Left ventricle myocardium superior (tissue), 1 donor: ENCODE results near the gene MAZ. TPM values are rescaled to one million over a fixed set of nuclear protein-coding genes. Genes with fewer than 3 reads are reported as not detected.
"Not testable (repeated sequence)": the region's sequence is repeated elsewhere in the genome, so short reads cannot be mapped to it uniquely, and the experiment has no call there.

Experiments
- ATAC-seq: fragments of 200-7000 bp; cut with Tn5 transposase; one replicate; pipeline ENCODE4 v1.9.1; 2020; ENCODE audit warnings: mild to moderate bottlenecking, moderate library complexity
- DNase-seq: peaks from one replicate; pipeline ENCODE4 v3.0.0-alpha.2; 2020
- intact Hi-C: fragments of 100-400 bp; cut with micrococcal nuclease; formaldehyde crosslinking; loops from one replicate; pipeline ENCODE4 v1.11.0; 2022
- long read RNA-seq: library from polyadenylated mRNA; unstranded; transcript quantifications from one replicate; pipeline ENCODE4 v2.0.0, GENCODE V29; 2021
- total RNA-seq: library from RNA; stranded (reverse); fragmentation: NEBNext Ultra II Directional; extraction: Animal tissue kit (Norgen Biotek cat#: 25700); gene quantifications from one replicate; pipeline ENCODE4 v1.2.1, GENCODE V29; 2021
- donor health status: DM: no; HTN: yes; CAD: no; lungs with severe emphysema.

Gene MAZ
- total RNA-seq, result 101 TPM
- long read RNA-seq, transcript MAZ-201 (6 exons, 2,698 nt), result minor isoform, 23 of 137 reads
- long read RNA-seq, transcript MAZ-202 (5 exons, 2,532 nt), result major isoform, 42 of 137 reads
- long read RNA-seq, partial matches to known transcripts, result 55 of 137 reads
- long read RNA-seq, other reads (novel, unspliced or antisense), result 7 of 137 reads

DNA sequence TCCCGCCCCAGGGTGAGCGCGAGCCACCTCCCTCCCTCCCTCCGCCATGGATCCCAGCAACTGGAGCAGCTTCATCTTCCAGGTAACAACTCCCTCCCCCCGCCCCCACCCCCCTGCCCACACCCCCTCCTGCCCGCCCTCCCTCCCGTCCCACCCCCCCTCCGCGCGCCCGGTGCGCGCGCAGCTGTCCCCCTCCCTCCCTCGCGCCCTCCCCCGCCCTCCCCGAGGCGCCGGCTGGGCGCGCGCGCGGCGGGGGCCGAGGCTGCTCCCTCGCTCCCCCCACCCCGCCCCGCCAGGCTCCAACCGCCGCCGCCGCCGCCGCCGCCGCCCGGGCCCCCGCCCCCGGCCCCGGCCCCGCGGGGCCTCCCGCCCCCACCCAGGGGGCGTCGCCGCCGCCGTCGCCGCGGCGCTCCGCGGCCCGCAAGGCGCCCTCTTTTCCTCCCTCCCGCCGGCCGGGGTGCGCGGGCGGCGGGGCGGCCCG is at the start of gene MAZ:
Gene MAZ, plus strand, starts transcription at position 431 of the 481 bp plus-strand sequence. CDS start 173 bp downstream, outside the sequence.
- intact Hi-C loops, result no loop called here
- peak; percentile 0 for ATAC-seq
- DNase-seq, result no peak

DNA sequence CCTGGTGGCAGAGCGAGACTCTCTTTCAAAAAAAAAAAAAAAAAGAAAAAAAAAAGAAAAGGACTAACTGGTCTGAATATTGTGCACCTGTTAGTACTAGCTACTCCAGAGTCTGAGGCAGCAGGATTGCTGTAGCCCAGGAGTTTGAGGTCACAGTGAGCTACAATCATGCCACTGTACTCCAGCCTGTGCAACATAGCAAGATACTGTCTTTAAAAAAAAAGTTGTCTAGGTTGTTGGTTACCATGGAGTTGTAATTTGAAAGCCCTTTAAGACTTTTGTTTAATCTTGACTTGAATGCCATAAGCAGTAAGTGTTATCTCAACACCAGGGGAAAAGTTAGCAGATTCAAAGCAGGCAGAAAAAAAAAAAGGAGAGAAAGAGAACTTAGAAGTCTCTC is 49.7 kb upstream of the MAZ start:
- DNase-seq (no peak), ATAC-seq (no peak)
- intact Hi-C loops, result no loop called here

DNA sequence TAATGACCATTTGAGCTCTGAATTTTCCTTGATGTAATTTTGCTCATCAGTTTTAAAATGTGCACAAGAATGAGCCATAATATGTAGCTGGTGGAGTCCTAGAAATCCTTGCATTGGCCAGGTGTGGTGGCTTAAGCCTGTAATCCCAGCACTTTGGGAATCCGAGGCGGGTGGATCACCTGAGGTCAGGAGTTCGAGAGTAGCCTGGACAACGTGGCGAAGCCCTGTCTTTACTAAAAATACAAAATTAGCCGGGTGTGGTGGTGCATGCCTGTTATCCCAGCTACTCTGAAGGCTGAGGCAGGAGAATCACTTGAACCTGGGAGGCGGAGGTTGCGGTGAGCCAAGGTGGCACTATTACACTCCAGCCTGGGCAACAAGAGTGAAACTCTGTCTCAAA is 49.2 kb upstream of the MAZ start:
- ATAC-seq, intact Hi-C loops, DNase-seq: not testable (repeated sequence)

DNA sequence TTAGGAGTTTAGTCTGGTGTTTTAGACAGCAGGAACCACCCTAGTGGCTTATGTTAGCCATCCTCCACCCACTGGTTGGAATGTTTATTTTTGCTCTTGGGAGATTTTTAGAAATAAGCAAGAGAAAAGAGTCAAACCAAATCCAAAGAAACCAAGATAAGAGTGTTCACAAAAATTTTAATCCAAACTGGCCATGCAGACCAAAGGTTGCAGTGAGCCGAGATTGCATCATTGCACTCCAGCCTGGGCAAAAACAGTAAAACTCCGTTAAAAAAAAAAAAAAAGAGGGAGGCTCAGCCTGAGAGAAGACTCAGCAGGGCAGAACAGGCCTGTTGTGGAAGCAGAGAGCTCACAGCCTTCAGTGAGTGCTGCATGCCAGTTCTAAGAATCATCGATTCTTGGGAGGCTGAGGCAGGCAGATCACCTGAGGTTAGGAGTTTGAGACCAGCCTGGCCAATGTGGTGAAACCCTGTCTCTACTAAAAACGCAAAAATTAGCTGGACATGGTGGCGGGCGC is 48.3 kb upstream of the MAZ start:
- DNase-seq (no peak), ATAC-seq (peak; percentile 42)
- intact Hi-C loops, result no loop called here

DNA sequence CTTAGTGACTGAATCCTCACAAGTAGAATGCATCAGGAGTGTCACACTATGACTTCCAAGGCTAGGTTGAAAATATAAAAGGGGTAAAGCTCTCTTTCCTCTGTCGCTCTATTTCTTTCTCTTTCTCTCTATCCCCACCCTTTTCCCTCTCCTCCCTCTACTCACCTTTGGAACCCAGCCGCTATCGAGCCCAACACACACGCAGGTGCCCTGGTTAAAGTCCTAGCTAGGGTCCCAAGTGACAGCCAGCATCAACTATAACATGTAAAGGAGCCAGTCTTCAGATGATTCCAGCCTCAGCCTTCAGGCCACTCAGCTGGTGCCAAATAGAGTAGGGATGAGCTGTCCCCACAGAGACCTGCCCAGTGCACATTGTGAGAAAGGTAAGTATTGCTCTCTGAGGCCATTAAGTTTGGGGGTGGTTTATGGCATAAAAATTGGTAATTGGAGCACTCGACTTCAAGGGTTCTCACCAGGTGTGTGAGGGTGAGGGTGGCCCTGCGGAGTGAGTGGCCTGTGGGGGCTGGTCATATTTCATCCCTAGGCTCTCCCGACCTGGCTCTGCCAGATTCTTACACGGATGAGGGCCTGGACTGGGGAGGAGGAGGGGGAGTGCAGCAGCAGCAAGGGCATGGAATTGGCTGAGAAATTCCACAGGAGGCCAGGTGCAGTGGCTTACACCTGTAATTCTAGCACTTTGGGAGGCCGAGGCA is 45.6 kb upstream of the MAZ start:
- DNase-seq (no peak), ATAC-seq (no peak)
- intact Hi-C loops, result no loop called here

DNA sequence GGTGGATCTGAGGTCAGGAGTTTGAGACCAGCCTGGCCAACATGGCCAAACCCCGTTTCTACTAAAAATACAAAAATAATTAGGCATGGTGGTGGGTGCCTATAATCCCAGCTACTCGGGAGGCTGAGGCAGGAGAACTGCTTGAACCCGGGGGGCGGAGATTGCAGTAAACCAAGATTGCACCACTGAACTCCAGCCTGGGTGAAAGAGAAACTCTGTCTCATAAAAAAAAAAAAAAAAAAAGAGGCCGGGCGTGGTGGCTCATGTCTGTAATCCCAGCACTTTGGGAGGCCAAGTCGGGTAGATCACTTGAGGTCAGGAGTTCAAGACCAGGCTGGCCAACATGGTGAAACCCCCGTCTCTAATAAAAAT is 45.1 kb upstream of the MAZ start:
- ATAC-seq, DNase-seq, intact Hi-C loops: not testable (repeated sequence)

DNA sequence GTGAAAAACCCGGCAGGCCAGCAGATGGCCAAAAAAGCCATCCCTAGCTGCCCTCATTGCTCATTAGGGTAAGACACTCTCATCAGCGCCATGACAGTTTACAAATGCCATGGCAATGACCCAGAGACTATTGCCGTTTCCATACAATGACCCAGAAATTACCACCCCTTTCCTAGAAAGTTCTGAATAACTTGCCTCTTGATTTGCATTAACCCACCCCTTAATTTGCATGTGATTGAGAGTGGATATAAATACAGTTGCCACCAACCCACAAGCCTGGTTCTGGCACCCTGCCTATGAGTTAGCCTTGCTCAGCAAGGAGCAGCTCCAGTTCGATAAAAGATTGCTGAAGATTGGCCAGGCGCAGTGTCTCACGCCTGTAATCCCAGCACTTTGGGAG is 44.4 kb upstream of the MAZ start:
- ATAC-seq, result no peak
- intact Hi-C loops, result no loop called here
- DNase-seq, result no peak

DNA sequence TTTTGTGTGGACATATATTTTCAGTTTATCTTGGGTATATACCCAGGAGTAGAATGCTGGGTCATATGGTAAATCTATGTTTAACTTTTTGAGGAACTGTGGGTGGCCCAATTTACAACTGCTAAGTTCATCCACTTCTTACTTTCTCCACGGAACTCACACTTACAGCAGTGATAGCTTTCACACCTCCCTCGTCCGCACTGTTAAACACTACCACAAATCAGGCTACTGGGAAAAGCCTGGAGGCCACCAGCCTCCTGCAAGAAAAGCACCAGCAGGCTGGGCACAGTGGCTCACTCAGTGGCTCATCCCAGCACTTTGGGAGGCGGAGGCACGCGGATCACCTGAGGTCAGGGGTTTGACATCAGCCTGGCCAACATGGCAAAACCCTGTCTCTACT is 43.0 kb upstream of the MAZ start:
- intact Hi-C loops, result no loop called here
- ATAC-seq, result no peak
- DNase-seq, result no peak

DNA sequence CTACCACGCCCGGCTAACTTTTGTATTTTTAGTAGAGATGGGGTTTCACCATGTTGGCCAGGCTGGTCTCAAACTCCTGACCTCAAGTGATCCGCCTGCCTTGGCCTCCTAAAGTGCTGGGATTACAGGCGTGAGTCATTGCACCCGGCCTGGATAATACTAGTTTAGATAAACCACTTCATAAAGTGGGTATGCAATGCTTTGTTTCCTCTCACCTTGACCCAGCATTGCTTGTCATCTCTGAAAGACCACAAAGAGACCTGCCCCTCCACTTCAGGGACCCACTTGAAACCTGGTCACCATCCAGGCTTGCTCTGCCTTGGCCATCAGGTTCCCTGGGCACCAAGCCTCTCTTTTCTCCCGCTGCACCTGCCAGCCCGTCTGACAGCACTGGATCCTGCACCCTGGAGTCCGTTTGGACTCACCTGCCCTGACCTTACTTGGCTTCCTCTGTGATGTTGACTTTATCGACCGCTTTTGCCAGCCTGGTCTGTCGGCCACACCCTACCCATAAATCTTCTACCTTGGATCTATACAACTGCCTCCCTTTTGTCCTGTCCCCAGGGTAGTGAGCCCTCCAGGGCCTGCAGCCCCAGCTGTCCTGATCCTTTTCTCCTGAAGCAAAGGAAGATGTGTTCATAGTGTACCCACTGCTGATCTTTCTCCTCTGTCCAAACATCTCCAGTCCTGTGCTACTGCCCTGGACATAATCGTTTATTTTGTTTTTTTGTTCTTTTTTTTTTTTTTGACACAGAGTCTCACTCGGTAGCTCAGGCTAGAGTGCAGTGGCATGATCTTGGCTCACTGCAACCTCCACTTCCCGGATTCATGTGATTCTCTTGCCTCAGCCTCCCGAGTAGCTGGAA is 40.9 kb upstream of the MAZ start:
- ATAC-seq, result peak; percentile 75
- intact Hi-C loops, result no loop called here
- no peak for DNase-seq

DNA sequence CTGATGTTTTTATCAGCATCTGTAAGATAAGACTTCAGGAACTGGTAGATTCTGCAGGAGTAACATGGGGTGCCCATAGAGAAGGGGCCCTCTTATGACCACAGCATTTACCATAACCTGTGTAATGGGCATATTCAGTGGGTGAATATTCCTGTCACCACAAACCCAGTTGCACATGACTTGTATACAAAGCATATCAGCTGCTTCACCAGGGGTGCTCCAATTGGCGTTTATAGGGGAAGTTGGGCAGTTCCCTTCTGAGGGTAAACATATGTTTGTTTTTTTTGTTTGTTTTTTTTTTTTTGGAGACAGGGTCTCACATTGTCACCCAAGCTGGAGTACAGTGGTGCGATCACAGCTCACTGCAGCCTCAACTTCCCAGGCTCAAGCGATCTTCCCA is 39.8 kb upstream of the MAZ start:
- DNase-seq (no peak), ATAC-seq (no peak)
- intact Hi-C loops, result no loop called here

DNA sequence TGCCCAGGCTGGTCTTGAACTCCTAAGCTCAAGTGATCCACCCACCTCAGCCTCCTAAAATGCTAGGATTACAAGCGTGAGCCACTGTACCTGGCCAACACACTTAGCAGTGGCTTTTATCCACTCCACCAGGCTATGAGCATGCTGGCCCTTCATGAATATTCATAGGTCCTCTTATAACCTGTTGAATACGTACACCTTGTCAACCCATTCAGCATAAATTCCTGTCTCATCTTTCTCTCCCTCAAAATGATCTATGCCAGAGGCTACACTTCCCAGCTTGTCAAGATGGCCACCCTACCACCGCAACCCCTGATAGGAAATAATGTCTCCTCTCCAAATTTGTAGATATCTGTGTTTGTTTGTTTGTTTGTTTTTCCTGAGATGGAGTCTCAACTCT is 39.3 kb upstream of the MAZ start:
- DNase-seq (no peak), ATAC-seq (no peak)
- intact Hi-C loops, result no loop called here

DNA sequence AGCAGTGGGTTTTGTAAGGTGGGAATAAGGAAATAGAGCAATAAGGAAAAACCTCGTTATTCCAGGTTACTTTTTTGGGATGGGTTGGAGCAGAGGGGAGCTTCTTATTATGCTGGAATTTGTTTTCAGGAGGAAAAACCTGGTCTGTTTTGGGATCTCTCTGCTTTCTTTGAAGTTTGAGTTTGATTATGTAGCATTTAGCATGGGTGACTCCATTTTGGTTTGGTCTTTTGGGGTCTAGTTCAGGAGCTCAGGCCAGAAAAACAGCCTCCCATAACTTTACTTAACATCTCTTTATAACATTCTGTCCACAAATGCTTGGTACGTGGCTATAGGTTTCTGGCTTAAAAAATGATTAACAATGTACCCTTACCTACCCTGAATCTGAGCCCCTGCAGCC is 36.8 kb upstream of the MAZ start:
- intact Hi-C loops, result no loop called here
- ATAC-seq, result no peak
- no peak for DNase-seq

DNA sequence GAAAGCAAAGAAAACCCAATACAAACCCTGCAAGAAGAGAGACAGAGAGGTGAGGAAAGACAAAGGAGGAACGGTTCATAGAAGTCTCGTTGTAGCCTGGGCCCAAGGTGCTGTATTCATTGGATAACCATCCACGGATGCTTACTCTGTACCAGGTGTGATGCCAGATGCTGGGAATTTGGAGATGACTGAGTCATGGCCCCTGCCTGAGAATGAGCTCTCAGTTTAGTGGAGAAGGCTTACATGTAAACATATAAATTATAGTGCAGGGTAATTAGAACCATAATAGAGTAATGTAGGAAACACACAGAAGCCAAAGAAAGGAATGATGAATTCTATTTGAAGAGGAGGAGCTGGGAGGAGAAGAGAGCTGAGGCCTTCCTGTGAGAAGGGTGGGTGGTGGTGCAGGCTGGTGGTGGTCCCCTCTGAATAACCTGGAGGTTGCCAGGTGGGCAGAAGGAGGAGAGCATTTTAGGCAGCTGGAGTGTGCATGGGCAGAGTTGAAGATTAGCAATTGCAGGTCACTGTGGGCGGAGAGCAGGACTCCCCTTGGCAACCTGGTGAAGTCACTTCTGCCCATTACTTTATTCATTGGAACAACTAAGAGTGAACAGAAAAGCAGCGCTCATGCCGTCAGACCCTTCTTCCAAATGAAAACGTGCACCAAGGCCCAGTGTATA is 35.9 kb upstream of the MAZ start:
- intact Hi-C loops, result no loop called here
- DNase-seq (no peak), ATAC-seq (no peak)

DNA sequence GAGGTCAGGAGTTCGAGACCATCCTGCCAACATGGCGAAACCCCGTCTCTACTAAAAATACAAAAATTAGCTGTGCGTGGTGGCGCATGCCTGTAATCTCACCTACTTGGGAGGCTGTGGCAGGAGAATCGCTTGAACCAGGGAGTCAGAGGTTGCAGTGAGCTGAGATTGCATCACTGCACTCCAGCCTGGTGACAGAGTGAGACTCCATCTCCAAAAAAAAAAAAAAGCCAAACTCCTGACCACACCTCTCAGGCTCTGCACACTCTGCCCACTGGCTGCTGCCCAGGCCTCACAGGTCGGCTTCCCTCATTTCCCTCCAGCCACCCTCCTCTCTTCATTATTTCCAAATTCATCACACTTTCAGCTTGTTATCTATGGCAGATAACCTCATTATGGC is 34.0 kb upstream of the MAZ start:
- intact Hi-C loops, result not testable (repeated sequence)

DNA sequence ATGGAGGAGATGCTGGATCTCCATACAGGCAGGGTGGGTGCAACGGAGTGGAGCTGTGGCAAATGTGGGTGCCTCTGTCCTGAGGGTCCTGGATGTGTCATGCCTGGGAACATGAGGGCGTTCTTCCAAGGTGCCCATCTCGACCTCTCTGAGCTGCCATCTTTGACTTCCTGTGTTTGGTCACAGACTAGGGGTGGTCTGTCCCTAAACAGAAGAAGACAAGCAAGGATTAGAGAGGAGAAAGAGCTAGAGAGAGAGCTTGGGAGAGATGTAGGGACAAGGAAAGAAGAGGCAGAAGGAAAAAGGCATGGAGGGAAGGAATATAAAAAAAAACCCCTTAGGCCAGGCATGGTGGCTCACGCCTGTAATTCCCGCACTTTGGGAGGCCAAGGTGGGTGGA is 31.6 kb upstream of the MAZ start:
- intact Hi-C loops, result no loop called here
- DNase-seq (no peak), ATAC-seq (no peak)

More for the DNA sequence above, 34.0 kb upstream of the MAZ start:
- DNase-seq, ATAC-seq: not testable (repeated sequence)

DNA sequence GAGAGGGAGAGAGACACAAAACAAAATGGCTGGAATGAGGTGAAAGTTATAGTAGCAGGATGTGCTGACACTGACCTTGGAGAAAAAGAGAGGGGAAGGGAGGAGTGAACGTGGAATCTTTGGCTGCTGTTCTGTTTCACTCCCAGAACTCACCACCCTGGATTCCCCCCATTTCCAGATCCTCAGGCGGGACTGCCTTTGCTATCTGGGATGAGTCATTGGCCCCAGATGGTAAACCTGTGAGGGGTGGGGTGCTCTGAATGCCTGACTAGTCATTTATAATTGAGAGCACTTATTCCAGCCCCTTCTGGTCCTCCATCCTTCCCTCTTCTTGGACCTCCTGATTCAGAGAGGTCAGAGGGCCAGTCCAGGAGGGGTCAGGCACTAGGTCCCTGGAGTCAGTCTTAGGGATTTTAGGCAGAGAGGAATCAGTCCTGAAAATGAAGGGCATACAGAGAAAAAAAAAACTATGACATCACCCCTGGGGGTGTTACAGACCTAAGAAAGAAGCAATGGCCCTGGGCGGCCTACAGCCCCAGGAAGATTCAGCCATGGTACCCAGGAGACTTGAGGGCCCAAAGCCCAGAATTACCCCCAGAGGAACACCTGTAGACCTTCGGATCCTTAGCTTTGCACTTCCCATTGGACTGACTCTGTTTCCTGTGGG is 30.5 kb upstream of the MAZ start:
- intact Hi-C loops, result no loop called here
- no peak for ATAC-seq
- no peak for DNase-seq

DNA sequence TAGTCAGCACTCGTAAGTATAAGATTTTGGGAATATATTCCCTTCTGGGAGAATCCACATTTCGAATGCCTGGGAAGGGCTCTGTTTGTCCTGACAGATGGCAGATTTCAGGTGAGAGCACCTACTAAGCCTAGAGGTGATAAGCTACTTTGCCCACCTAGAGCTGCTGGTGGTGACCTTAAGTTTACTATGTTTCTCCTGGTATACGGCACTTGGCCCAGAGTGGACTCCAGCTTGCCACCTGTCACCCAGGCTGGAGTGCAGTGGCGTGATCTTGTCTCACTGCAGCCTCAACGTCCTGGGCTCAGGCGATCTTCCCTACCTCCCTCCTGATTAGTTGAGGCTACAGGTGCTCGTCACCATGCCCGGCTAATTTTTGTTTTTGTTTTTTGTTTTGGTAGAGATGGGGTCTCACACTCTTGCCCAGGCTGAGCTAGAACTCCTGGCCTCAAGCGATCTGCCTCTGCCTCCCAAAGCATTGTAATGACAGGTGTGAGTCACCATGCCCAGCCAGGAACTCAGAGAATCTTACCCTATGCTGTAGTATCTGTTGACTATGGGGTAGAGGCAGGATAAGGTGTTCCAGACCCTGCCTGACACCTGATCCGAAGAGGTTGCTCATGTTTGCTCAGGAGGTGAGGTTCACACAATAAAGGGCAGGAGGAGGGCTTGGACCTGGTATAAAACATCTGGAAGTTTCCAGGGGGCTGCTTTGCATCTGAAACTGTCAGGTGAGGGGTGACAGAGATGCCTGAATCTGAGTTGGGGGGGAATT is 28.6 kb upstream of the MAZ start, which contains the start of gene ZG16:
Gene ZG16, plus strand, starts transcription at position 681 of the 775 bp plus-strand sequence. CDS start 1,011 bp downstream, outside the sequence.
- intact Hi-C loops, result no loop called here
- no peak for ATAC-seq
- DNase-seq, result no peak

DNA sequence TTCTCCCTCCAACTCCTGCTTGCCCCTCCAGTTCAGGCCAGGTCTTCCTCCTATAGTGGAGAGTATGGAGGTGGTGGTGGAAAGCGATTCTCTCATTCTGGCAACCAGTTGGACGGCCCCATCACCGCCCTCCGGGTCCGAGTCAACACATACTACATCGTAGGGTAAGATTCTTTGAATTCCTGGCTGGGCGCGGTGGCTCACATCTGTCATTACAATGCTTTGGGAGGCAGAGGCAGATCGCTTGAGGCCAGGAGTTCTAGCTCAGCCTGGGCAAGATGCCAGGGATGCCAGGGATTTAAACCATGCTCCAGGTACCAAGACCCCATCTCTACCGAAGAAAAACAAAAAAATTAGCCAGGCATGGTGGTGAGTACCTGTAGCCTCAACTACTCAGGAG is 26.9 kb upstream of the MAZ start:
- ATAC-seq (no peak), DNase-seq (no peak)
- intact Hi-C loops, result no loop called here
